HG03354 (cell line): ENCODE data around the gene UQCC5.

ENCODE experiments used
- ATAC-seq: cut with Tn5 transposase; IDR thresholded peaks from one replicate; pipeline ENCODE4 v1.9.1; 2021; ENCODE audit warnings: mild to moderate bottlenecking; ENCODE audit not compliant: unreplicated experiment, poor library complexity, severe bottlenecking

UQCC5 gene

GRCh38 chr3:52502808-52503350 lies 33.5 kb upstream of the UQCC5 start:
- ATAC-seq, result no peak

- no peak for ATAC-seq
Observed at GRCh38 chr3:52503788-52504424, 32.5 kb upstream of the UQCC5 start.

GRCh38 chr3:52504977-52505376 lies 31.4 kb upstream of the UQCC5 start:
- ATAC-seq, result no peak

DNA sequence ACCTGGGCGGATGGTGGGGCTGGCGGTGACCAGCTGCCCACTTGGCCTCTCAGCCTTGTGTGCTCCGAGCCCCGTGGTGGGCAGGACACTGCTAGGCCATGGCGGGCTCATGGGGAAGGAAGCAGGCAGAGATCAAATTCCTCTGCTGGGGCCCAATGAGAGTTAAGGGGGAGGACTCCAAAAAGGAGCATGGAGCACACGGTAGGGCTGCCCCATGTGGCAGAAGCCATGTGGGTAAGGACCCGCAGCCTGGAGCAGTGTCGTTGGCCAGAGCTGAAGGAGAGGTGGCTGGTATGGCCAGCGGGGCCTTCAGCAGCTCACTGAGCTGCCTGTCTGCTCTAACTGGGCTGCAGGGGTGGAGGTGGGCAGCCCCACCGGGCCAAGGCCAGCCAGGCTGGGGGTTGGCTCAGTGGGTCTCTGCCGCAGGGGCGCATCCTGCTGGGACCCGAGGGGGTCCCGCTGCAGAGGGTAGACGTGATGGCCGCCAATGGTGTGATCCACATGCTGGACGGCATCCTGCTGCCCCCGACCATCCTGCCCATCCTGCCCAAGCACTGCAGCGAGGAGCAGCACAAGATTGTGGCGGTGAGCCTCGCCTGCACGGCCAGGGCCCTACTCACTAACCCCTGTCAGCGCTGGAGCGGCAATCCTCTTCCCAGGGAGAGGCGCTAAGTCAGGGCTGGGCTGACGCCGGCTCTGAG lies 30.0 kb upstream of the UQCC5 start:
- no peak for ATAC-seq

DNA sequence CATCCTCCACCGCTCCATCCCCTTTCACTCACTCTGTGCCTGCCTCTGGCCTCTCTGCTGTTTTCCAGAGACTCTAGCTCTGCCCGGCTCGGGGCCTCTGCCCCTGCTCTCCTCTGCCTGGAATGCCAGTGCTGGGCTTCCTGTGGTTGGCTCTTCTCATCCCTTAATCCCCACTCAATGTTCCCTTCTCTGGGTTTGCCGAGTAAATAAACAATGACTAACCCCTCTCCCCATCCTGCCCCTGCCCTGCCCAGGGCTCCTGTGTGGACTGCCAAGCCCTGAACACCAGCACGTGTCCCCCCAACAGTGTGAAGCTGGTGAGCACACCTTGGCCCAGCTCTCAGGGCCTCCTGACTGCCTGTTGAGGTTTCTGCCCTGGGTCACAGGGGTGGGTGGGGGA lies 29.0 kb upstream of the UQCC5 start:
- ATAC-seq, result no peak

GRCh38 chr3:52509753-52510328 lies 26.6 kb upstream of the UQCC5 start:
- no peak for ATAC-seq

DNA sequence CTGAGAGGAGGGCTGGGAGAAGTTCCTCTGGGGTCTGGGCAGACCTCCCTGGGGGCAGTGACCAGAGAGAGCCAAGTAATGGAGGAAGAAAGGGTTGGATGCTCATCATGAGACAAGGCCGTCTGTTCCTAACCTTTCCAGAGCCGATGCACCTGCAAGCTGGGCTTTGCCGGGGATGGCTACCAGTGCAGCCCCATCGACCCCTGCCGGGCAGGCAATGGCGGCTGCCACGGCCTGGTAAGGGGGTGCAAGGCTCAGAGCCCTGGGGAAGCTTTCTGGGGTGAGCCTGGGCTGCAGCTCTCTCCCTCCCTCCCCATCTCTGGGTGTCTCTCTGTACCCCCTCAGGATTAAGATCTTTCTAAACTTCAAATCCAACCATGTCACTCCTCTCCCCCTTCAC lies 24.9 kb upstream of the UQCC5 start:
- ATAC-seq, result no peak

DNA sequence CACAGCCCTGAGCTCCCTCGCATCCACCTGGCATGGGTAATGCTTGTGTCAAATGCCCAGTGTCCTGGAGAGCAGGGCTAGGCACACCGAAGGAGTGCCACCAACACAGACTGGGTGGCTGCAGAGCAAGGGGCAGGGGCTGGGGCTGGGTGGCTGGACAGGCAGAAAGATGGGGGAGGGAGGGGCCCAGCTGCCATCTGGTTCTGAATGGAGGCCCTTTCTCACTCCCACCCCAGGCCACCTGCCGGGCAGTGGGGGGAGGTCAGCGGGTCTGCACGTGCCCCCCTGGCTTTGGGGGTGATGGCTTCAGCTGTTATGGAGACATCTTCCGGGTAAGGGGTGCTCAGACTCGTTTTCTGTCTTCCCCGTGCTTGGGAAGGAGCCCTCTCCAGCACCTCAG lies 24.3 kb upstream of the UQCC5 start:
- no peak for ATAC-seq

- no peak for ATAC-seq
Observed at GRCh38 chr3:52512727-52513126, 23.7 kb upstream of the UQCC5 start.

DNA sequence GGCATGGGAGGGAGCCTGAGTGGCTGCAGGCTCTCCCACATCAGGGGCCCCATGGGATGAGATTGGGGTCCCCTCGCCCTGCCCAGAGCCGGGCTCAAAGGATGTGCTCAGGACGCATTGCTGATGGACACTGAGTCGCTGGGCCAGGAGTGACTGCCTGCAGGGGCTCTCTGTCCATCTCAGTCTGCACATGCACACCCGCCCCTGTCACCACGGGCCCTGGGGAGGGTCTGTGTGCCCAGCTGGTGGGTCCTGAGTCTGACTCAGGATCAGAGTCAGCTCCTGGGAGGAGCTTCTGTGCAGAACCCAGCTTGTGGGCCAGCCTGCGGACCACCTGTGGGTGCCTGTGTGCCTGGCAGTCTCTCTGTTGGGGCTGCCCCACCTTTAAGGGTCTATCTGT lies 23.1 kb upstream of the UQCC5 start:
- no peak for ATAC-seq

GRCh38 chr3:52514576-52514975 lies 21.8 kb upstream of the UQCC5 start:
- ATAC-seq, result no peak

DNA sequence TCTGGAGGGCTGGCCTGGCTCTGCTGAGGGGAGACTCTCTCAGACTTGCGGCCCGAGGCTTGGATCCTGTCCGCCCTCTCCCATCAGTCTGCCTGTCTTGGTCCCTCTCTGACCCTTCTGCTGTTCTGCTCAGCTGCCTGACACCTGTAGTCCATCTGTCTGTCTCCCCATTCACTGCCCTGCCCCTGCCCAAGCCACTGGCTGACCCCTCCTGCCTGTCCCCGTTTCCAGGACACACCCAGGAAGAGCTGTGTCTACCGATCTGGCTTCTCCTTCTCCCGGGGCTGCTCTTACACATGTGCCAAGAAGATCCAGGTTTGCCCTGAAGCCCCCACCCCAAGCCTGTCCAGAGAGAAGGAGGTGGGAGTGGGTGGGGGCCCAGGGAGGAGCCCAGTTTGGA lies 21.2 kb upstream of the UQCC5 start:
- no peak for ATAC-seq

DNA sequence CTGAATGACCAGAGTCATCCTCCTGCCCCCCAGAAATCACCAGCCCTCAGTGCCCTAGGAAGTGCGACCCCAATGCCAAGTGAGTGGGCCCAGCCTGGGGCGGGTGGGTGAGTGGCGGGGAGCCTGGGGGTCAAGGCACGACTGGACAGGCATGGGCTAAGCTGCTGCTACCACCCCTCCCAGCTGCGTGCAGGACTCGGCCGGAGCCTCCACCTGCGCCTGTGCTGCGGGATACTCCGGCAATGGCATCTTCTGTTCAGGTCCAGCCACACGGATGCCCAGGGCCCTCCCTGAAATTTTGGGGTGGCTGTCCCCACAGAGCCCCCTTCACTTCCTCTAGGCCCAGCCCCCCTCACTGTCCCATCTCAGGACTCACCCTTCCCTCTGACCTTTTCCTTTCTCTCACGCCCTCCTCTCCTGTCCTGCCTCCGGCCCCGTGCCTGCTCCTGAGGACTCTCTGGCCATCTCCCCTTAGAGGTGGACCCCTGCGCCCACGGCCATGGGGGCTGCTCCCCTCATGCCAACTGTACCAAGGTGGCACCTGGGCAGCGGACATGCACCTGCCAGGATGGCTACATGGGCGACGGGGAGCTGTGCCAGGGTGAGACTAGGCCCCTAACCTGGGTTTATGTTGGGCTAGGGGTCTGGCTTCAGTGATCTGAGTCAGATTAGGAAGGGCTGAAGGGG lies 19.8 kb upstream of the UQCC5 start:
- no peak for ATAC-seq

GRCh38 chr3:52517796-52518722 lies 18.3 kb upstream of the UQCC5 start:
- no peak for ATAC-seq

DNA sequence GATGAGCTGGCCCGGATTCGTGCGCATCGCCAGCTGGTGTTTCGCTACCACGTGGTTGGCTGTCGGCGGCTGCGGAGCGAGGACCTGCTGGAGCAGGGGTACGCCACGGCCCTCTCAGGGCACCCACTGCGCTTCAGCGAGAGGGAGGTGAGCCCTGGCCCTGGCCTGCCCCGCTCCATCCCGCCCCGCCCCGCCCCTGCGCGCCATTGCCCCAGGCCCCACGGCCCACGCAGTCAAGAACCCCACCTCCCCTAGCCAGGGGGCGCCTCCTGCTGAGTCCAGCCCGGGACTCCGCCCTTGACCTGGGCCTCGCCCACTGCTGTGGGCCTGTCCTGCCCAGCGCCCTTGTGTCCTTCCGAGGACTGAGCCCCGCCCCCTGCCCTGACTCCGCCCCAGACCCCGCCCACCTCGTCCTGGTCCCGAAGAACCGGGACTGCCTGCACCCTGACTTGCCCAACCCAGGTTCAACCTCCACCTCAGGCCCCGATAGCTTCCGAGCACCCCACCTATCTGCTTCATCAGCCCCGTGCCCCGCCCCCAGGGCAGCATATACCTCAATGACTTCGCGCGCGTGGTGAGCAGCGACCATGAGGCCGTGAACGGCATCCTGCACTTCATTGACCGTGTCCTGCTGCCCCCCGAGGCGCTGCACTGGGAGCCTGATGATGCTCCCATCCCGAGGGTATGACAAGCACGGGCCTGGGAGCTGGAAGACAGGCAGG lies 17.5 kb upstream of the UQCC5 start:
- no peak for ATAC-seq

GRCh38 chr3:52519445-52520140 lies 16.8 kb upstream of the UQCC5 start:
- ATAC-seq, result no peak

DNA sequence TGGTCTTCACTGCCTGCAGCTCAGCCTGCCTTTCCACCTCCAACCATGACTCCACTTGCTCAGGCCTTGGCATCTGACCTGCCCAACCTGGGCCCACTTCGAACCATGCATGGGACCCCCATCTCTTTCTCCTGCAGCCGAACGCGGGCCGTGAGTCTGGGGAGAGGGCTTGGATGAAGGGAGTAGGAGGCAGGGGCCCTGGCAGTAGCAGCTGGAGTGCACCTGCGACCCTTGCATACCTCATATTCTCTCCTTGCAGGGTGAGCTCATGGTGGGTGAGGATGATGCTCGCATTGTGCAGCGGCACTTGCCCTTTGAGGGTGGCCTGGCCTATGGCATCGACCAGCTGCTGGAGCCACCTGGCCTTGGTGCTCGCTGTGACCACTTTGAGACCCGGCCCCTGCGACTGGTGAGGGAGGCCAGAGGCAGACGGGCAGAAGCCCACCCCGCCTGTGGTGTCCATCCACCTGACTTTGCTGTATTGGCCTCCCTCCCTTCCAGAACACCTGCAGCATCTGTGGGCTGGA lies 16.2 kb upstream of the UQCC5 start:
- no peak for ATAC-seq
